A673 (cell line): ENCODE results near the gene CWF19L2. TPM values are rescaled to one million over a fixed set of nuclear protein-coding genes. Genes with fewer than 3 reads are reported as not detected.

ENCODE experiments used
- BruUV-seq: library from RNA; stranded (reverse); fragments of 400-500 nt; replicated peaks from 2 replicates; lab custom pipeline; 2021; lab: Mats Ljungman, UMichigan
- CTCF ChIA-PET: fragments of 300-600 bp; sonication (Branson Sonifier 250); formaldehyde crosslinking; loops from one replicate; lab custom pipeline; 2022; ENCODE audit warnings: antibody characterized with exemption; lab: Charles Lee
- POLR2A ChIA-PET: fragments of 300-600 bp; sonication (Branson Sonifier 250); formaldehyde crosslinking; loops from one replicate; lab custom pipeline; 2022; ENCODE audit warnings: antibody characterized with exemption; ENCODE audit not compliant: low non-redundant PET; lab: Charles Lee
- DNase-seq: peaks from one replicate; pipeline ENCODE4 v3.0.0-alpha.2; 2015; ENCODE audit warnings: low spot score
- H3K27ac ChIP-seq: fragments of 200-600 bp; sonication (generic); 2 replicates; pipeline ENCODE4 v1.5.1; 2016; ENCODE audit warnings: mixed run types, low read depth, mild to moderate bottlenecking, mixed read lengths, antibody characterized with exemption, low read length; ENCODE audit not compliant: poor library complexity, severe bottlenecking
- H3K27me3 ChIP-seq: fragments of 200-600 bp; sonication (generic); replicated peaks from 2 replicates; pipeline ENCODE4 v1.6.1; 2017; ENCODE audit warnings: mixed run types, low read depth, mild to moderate bottlenecking, mixed read lengths, antibody characterized with exemption, low read length; ENCODE audit not compliant: insufficient read depth, poor library complexity
- H3K36me3 ChIP-seq: fragments of 200-600 bp; sonication (generic); 2 replicates; pipeline ENCODE4 v1.6.1; 2016; ENCODE audit warnings: mixed run types, mild to moderate bottlenecking, mixed read lengths, antibody characterized with exemption, low read length; ENCODE audit not compliant: insufficient read depth, poor library complexity, severe bottlenecking
- H3K4me1 ChIP-seq: fragments of 200-600 bp; sonication (generic); 2 replicates; pipeline ENCODE4 v1.6.1; 2017; ENCODE audit warnings: mixed run types, mild to moderate bottlenecking, mixed read lengths, antibody characterized with exemption, low read length; ENCODE audit not compliant: insufficient read depth, poor library complexity, severe bottlenecking
- H3K4me3 ChIP-seq: fragments of 200-600 bp; sonication (generic); 2 replicates; pipeline ENCODE4 v1.5.1; 2016; ENCODE audit warnings: low read depth, mixed run types, mild to moderate bottlenecking, mixed read lengths, low read length; ENCODE audit not compliant: poor library complexity, severe bottlenecking
- H3K9me3 ChIP-seq: fragments of 200-600 bp; sonication (generic); 2 replicates; pipeline ENCODE4 v1.6.1; 2016; ENCODE audit warnings: mixed run types, low read depth, mild to moderate bottlenecking, mixed read lengths, antibody characterized with exemption, low read length; ENCODE audit not compliant: poor library complexity, severe bottlenecking
- EZH2 ChIP-seq: fragments of 200-600 bp; sonication (generic); IDR thresholded peaks from 2 replicates; pipeline ENCODE4 v1.6.1; 2017; ENCODE audit warnings: borderline replicate concordance, low read depth, mild to moderate bottlenecking, mixed read lengths, antibody characterized with exemption, low read length; ENCODE audit not compliant: poor library complexity, severe bottlenecking
- intact Hi-C: fragments of 100-400 bp; cut with micrococcal nuclease; formaldehyde crosslinking; loops from one replicate; pipeline ENCODE4 v1.10.0; 2022; ENCODE audit not compliant: unreplicated experiment
- total RNA-seq: library from RNA; stranded (reverse); gene quantifications from 2 replicates; pipeline ENCODE4 v1.2.3, GENCODE V29; 2021
- TF ChIP-seq, protein P1 (sequence below): fragments of 300-800, 200-600 bp; sonication (generic); conservative IDR thresholded peaks from 2 replicates; pipeline ENCODE4 v1.5.1; 2017; ENCODE audit warnings: low read depth, mild to moderate bottlenecking, antibody characterized with exemption, low read length, moderate library complexity, mixed read lengths

The CWF19L2 gene
- total RNA-seq, 1 experiment from 2014 or later, result 26.3 TPM

DNA sequence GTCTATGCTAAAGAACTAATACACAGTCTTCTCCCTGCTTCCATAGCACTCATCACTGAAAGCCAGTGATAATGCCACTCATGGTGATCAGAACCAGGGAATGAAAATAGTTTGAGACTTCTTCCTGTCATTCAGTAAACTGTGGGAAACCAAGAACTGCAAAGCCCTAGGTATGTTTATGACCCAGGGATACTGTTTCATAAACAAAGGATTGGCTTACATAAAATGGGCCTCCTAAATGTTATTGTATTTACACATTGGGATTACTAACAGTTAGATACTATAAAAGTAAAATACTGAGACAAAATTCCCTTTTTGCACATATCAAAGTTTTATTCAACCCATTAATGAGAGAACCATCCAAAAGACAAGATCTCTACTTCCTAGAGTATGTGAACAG lies 21.3 kb upstream of the CWF19L2 start:
- no peaks in the 10 kb centered on the region for H3K4me1 ChIP-seq
- no peak overlapping the region for H3K27ac ChIP-seq
- no peaks in the 10 kb centered on the region for H3K9me3 ChIP-seq
- H3K27me3 ChIP-seq, result peaks cover 4% of the 10 kb centered on the region
- no TSS peak for BruUV-seq
- no peaks in the 10 kb centered on the region for H3K36me3 ChIP-seq
- POLR2A ChIA-PET, result no interaction called here
- CTCF ChIA-PET, result no interaction called here
- no peak for DNase-seq
- intact Hi-C loops, result no loop called here
- TF ChIP-seq, protein P1, sequence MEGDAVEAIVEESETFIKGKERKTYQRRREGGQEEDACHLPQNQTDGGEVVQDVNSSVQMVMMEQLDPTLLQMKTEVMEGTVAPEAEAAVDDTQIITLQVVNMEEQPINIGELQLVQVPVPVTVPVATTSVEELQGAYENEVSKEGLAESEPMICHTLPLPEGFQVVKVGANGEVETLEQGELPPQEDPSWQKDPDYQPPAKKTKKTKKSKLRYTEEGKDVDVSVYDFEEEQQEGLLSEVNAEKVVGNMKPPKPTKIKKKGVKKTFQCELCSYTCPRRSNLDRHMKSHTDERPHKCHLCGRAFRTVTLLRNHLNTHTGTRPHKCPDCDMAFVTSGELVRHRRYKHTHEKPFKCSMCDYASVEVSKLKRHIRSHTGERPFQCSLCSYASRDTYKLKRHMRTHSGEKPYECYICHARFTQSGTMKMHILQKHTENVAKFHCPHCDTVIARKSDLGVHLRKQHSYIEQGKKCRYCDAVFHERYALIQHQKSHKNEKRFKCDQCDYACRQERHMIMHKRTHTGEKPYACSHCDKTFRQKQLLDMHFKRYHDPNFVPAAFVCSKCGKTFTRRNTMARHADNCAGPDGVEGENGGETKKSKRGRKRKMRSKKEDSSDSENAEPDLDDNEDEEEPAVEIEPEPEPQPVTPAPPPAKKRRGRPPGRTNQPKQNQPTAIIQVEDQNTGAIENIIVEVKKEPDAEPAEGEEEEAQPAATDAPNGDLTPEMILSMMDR, result no peak
- TF ChIP-seq EZH2, result no peak
- H3K4me3 ChIP-seq, result no peak overlapping the region

DNA sequence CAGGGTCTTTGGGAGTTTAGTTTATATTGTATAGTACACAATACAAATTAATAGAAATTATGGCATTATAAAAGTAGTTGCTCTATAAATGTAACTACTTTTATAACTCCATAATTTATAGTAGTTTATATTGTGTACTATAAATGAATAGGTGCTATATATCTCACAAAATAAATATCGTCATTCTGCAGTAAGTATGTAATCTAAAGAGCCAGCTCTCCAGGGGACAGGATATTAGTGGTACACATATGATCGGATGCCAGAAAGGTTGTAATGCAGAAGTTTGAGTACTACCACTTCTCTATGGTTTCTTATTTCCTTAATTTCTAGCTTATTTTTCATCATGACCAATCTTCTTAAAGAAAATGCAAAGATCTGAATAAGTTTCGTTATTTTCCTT lies 20.2 kb upstream of the CWF19L2 start:
- Histone ChIP-seq H3K27me3 (peaks cover 4% of the 10 kb centered on the region), H3K27ac (no peak overlapping the region), H3K4me3 (no peak overlapping the region), H3K9me3 (no peaks in the 10 kb centered on the region), H3K36me3 (no peaks in the 10 kb centered on the region), H3K4me1 (no peaks in the 10 kb centered on the region)
- no peak for TF ChIP-seq EZH2
- TF ChIP-seq, protein P1, result no peak
- CTCF ChIA-PET, result no interaction called here
- no TSS peak for BruUV-seq
- POLR2A ChIA-PET, result no interaction called here
- DNase-seq, result no peak
- intact Hi-C loops, result no loop called here

DNA sequence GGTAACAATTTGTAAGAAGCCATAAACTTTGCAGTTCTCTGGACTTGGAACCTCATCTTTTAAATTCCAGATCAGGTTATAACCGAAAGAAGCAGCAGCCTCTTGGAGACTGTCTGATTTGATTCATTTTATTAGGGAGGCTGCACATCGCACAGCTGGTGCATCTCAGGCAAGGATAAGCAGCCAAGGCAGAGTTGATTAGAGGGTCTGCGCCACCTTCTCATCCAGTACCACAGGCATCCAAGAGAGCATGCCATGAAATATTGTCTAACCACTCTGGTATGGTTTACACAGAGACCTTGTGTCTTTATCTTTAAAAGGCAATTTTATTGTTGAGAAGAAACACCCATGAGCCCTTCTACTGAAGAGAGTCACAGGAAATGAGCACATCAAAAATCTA lies 16.2 kb upstream of the CWF19L2 start:
- peaks cover 4% of the 10 kb centered on the region for H3K27me3 ChIP-seq
- no peak overlapping the region for H3K4me3 ChIP-seq
- H3K9me3 ChIP-seq, result no peaks in the 10 kb centered on the region
- intact Hi-C loops, result no loop called here
- TF ChIP-seq, protein P1, result no peak
- TF ChIP-seq EZH2, result no peak
- no peaks in the 10 kb centered on the region for H3K4me1 ChIP-seq
- H3K27ac ChIP-seq, result no peak overlapping the region
- no peak for DNase-seq
- no TSS peak for BruUV-seq
- ChIA-PET CTCF (no interaction called here), POLR2A (no interaction called here)
- H3K36me3 ChIP-seq, result no peaks in the 10 kb centered on the region
